Endothelial cell of umbilical vein (primary cell): Measurements from ENCODE around the gene CAMK2B. TPM values are rescaled to one million over a fixed set of nuclear protein-coding genes. Genes with fewer than 3 reads are reported as not detected.

Experiments used
- BruUV-seq: library from RNA; stranded (reverse); fragments of 400-500 nt; replicated peaks from 2 replicates; lab custom pipeline; 2021; lab: Mats Ljungman, UMichigan
- CTCF ChIA-PET: fragments of 300-600, 350-600 bp; sonication (Branson Sonifier 250); formaldehyde crosslinking; loops from one replicate; lab custom pipeline; 2021; ENCODE audit warnings: antibody characterized with exemption, inconsistent platforms; lab: Charles Lee
- POLR2A ChIA-PET: fragments of 300-600, 350-600 bp; sonication (Branson Sonifier 250); formaldehyde crosslinking; loops from one replicate; lab custom pipeline; 2021; ENCODE audit warnings: antibody characterized with exemption, inconsistent platforms; lab: Charles Lee
- DNase-seq: peaks from one replicate; pipeline ENCODE4 v3.0.0-alpha.2; 2011; ENCODE audit warnings: low read depth, low spot score
- FAIRE-seq: peaks from 2 replicates; lab custom pipeline; 2011; peaks lifted over from hg19 to GRCh38; lab: Jason Lieb, UNC
- H2AFZ ChIP-seq: 2 replicates; pipeline ENCODE4 v1.6.0; 2012; ENCODE audit warnings: low read depth, low read length, control low read depth, inconsistent platforms
- H3K27ac ChIP-seq: 2 replicates; pipeline ENCODE4 v1.5.1; 2011; ENCODE audit warnings: low read depth, mild to moderate bottlenecking, control low read depth, low read length, moderate library complexity; ENCODE audit not compliant: insufficient read depth
- H3K27me3 ChIP-seq, 2 experiments: 2 replicates each; pipeline versions ENCODE4 v1.6.0 to v1.6.1; 2011; ENCODE audit warnings: low read length in 2 of 2, mixed read lengths in 1 of 2; ENCODE audit not compliant: control insufficient read depth in 2 of 2, insufficient read depth in 2 of 2
- H3K36me3 ChIP-seq, 2 experiments: 2 replicates in 1 of 2; 3 replicates in 1 of 2; pipeline ENCODE4 v1.5.1; 2011; ENCODE audit warnings: low read length in 2 of 2, mild to moderate bottlenecking in 1 of 2, moderate library complexity in 1 of 2; ENCODE audit not compliant: control insufficient read depth in 2 of 2, insufficient read depth in 2 of 2; ENCODE audit errors: extremely low read depth in 1 of 2
- H3K4me1 ChIP-seq: 3 replicates; pipeline ENCODE4 v1.5.1; 2011; ENCODE audit warnings: mild to moderate bottlenecking, low read length; ENCODE audit not compliant: control insufficient read depth, insufficient read depth; ENCODE audit errors: extremely low read depth
- H3K4me2 ChIP-seq: 2 replicates; pipeline ENCODE4 v1.6.1; 2011; ENCODE audit warnings: low read length, control low read depth, mixed read lengths; ENCODE audit not compliant: insufficient read depth
- H3K4me3 ChIP-seq, 3 experiments: fragments of 200-600 bp in 1 of 3; sonication (generic), shearing (Covaris generic) in 1 of 3; replicated peaks in 1 of 3; 2 replicates each; pipeline ENCODE4 v1.5.1; 2011 to 2016; ENCODE audit warnings: control low read depth in 3 of 3, low read length in 3 of 3, mild to moderate bottlenecking in 2 of 3, inconsistent platforms in 1 of 3, low read depth in 1 of 3, moderate library complexity in 1 of 3; ENCODE audit not compliant: insufficient read depth in 1 of 3
- H3K79me2 ChIP-seq: 2 replicates; pipeline ENCODE4 v1.6.0; 2012; ENCODE audit warnings: low read length, inconsistent platforms; ENCODE audit not compliant: control insufficient read depth, insufficient read depth
- H3K9ac ChIP-seq: replicated peaks from 2 replicates; pipeline ENCODE3; 2011; ENCODE audit warnings: low read length, control low read depth; ENCODE audit not compliant: insufficient read depth; ENCODE audit errors: extremely low read depth
- H3K9me1 ChIP-seq: replicated peaks from 3 replicates; pipeline ENCODE4 v1.6.0; 2011; ENCODE audit warnings: mild to moderate bottlenecking, low read length; ENCODE audit not compliant: control insufficient read depth, insufficient read depth; ENCODE audit errors: extremely low read depth
- H3K9me3 ChIP-seq: replicated peaks from 2 replicates; pipeline ENCODE4 v1.5.1; 2012; ENCODE audit warnings: low read length, inconsistent platforms; ENCODE audit not compliant: control insufficient read depth, insufficient read depth
- H4K20me1 ChIP-seq: replicated peaks from 2 replicates; pipeline ENCODE3; 2011; ENCODE audit warnings: mild to moderate bottlenecking, low read length; ENCODE audit not compliant: control insufficient read depth, insufficient read depth; ENCODE audit errors: extremely low read depth
- CTCF ChIP-seq, 2 donors: IDR thresholded peaks; 1 replicate in 1 of 2; 2 replicates in 1 of 2; pipeline ENCODE4 v1.5.1; 2011; ENCODE audit warnings: low read length in 2 of 2, mild to moderate bottlenecking in 2 of 2, moderate library complexity in 2 of 2, control low read depth in 1 of 2, inconsistent platforms in 1 of 2, low read depth in 1 of 2; ENCODE audit not compliant: insufficient read depth in 1 of 2; ENCODE audit errors: extremely low read depth in 1 of 2
- EZH2 ChIP-seq: IDR thresholded peaks from 2 replicates; pipeline ENCODE4 v1.6.1; 2012; ENCODE audit warnings: borderline replicate concordance, low read depth, mild to moderate bottlenecking, moderate library complexity, low read length, inconsistent platforms; ENCODE audit not compliant: severe bottlenecking
- FOS ChIP-seq: IDR thresholded peaks from 2 replicates; pipeline ENCODE4 v1.6.1; 2011; ENCODE audit warnings: mild to moderate bottlenecking, low read length, moderate library complexity, borderline replicate concordance; ENCODE audit not compliant: insufficient read depth
- GATA2 ChIP-seq: IDR thresholded peaks from 2 replicates; pipeline ENCODE4 v1.7.0; 2011; ENCODE audit warnings: low read depth, mild to moderate bottlenecking, moderate library complexity, mixed read lengths, low read length; ENCODE audit not compliant: insufficient read length, insufficient read depth
- JUN ChIP-seq: IDR thresholded peaks from 2 replicates; pipeline ENCODE4 v1.6.1; 2011; ENCODE audit warnings: borderline replicate concordance, low read depth; ENCODE audit not compliant: insufficient read length, insufficient read depth
- MAX ChIP-seq: IDR thresholded peaks from 2 replicates; pipeline ENCODE4 v1.6.1; 2011; ENCODE audit not compliant: insufficient read depth, insufficient read length
- MYC ChIP-seq: IDR thresholded peaks from one replicate; pipeline ENCODE4 v1.6.1; 2011; ENCODE audit warnings: mild to moderate bottlenecking, low read depth, low read length
- POLR2A ChIP-seq: IDR thresholded peaks from 2 replicates; pipeline ENCODE4 v1.6.1; 2012; ENCODE audit warnings: low read depth, mild to moderate bottlenecking, control low read depth, low read length
- POLR2AphosphoS5 ChIP-seq: IDR thresholded peaks from 2 replicates; pipeline ENCODE4 v1.6.1; 2012; ENCODE audit warnings: low read depth, mild to moderate bottlenecking, control low read depth, low read length, moderate library complexity; ENCODE audit not compliant: insufficient read depth
- dilution Hi-C: fragments of 300-500 bp; cut with MboI; formaldehyde crosslinking; loops from one replicate; pipeline ENCODE4 v1.15.0; 2019; ENCODE audit warnings: low sequenced_read_pairs; ENCODE audit not compliant: extremely low pct_ligation_motif_present
- intact Hi-C: fragments of 100-400 bp; cut with micrococcal nuclease; formaldehyde crosslinking; loops from one replicate; pipeline ENCODE4 v1.10.0; 2022
- polyA plus RNA-seq, 4 experiments: library from polyadenylated mRNA; depleted of rRNA in 3 of 4; stranded (reverse) in 3 of 4; unstranded in 1 of 4; fragments of >200 nt; gene quantifications; 2 replicates each; pipeline versions ENCODE4 v1.2.1 to v1.2.3, GENCODE V29; 2011 to 2012; ENCODE audit warnings: missing spikeins in 1 of 4
- total RNA-seq: library from RNA; stranded (reverse); gene quantifications from 2 replicates; pipeline ENCODE4 v1.2.3, GENCODE V29; 2021

CAMK2B gene
- total and polyA plus RNA-seq, 2 donors (not counting 3 experiments of a cell fraction or from before 2014, with no cell fraction given): 0.57 to 1.6 TPM

GRCh38 chr7:44213877-44214388 lies 111.5 kb downstream of the CAMK2B start:
- intact Hi-C loops: loop anchor here (1.0 kb wide), 2 partner anchors 263 to 351 kb away; no protein-coding TSS in a partner anchor
- POLR2A ChIA-PET: no interaction called here

More at GRCh38 chr7:44213877-44214388, 111.5 kb downstream of the CAMK2B start:
- no peak overlapping the region for H3K27ac ChIP-seq
- FAIRE-seq (no peak), DNase-seq (no peak)
- no peak overlapping the region for H3K4me2 ChIP-seq
- CTCF ChIA-PET: interaction anchor here (1.0 to 2.5 kb wide), 5 partner anchors 13 to 351 kb away, joined by 3 to 18 read pairs (median 4); partner anchors contain the start of genes POLD2 and YKT6
- H3K79me2 ChIP-seq: no peaks in the 10 kb centered on the region
- H3K4me1 ChIP-seq: no peaks in the 10 kb centered on the region
- H3K27me3 ChIP-seq: no peaks in the 10 kb centered on the region
- no peak overlapping the region for H2AFZ ChIP-seq
- H3K4me3 ChIP-seq: no peak overlapping the region
- H4K20me1 ChIP-seq: no peaks in the 10 kb centered on the region
- dilution Hi-C loops: no loop called here
- H3K9me3 ChIP-seq: no peaks in the 10 kb centered on the region
- TF ChIP-seq GATA2 (no peak), JUN (no peak), CTCF (IDR thresholded peaks at IDR 0.05; ENCODE audit: extremely low read depth in 1 of 2, insufficient read depth in 1 of 2, low read depth in 1 of 2, low read length in 2 of 2) (no peak), EZH2 (no peak), POLR2AphosphoS5 (no peak), FOS (no peak), MYC (no peak), POLR2A (no peak), MAX (no peak)
- BruUV-seq: TSS peak; percentile 21
- no peak overlapping the region for H3K9ac ChIP-seq
- H3K36me3 ChIP-seq: peaks cover 6 to 33% of the 10 kb centered on the region in 2 experiments
- H3K9me1 ChIP-seq: no peaks in the 10 kb centered on the region
